Dedifferentiated amniotic fluid mesenchymal stem cell (primary cell): ENCODE results near the gene CRYL1.

ENCODE experiments used
- DNase-seq: peaks from one replicate; pipeline ENCODE4 v3.0.0-alpha.2; 2016; ENCODE audit errors: extremely low spot score

The CRYL1 gene

GRCh38 chr13:20399961-20400360, 125.7 kb downstream of the CRYL1 start:
- DNase-seq = no peak

GRCh38 chr13:20399515-20399914, 126.1 kb downstream of the CRYL1 start:
- DNase-seq = no peak

GRCh38 chr13:20398459-20398858, 127.2 kb downstream of the CRYL1 start:
- no peak for DNase-seq

GRCh38 chr13:20397896-20398295, 127.8 kb downstream of the CRYL1 start:
- no peak for DNase-seq

- DNase-seq = no peak
These were observed 130.4 kb downstream of the CRYL1 start for GRCh38 chr13:20395061-20395916.

- no peak for DNase-seq
These were observed 131.2 kb downstream of the CRYL1 start for GRCh38 chr13:20394506-20394905.

- DNase-seq = no peak
These were observed 131.5 kb downstream of the CRYL1 start for GRCh38 chr13:20394169-20394501.

- DNase-seq = no peak
These were observed 132.1 kb downstream of the CRYL1 start for GRCh38 chr13:20393273-20394168.

- no peak for DNase-seq
These were observed 133.1 kb downstream of the CRYL1 start for GRCh38 chr13:20392530-20392929.

GRCh38 chr13:20391597-20392452, 133.8 kb downstream of the CRYL1 start:
- no peak for DNase-seq

GRCh38 chr13:20390526-20391175, 135.0 kb downstream of the CRYL1 start:
- no peak for DNase-seq

- no peak for DNase-seq
These were observed 135.7 kb downstream of the CRYL1 start for GRCh38 chr13:20389696-20390525.

GRCh38 chr13:20388184-20388583, 137.5 kb downstream of the CRYL1 start:
- no peak for DNase-seq

GRCh38 chr13:20387441-20387971, 138.2 kb downstream of the CRYL1 start:
- DNase-seq = no peak

GRCh38 chr13:20387006-20387405, 138.7 kb downstream of the CRYL1 start:
- no peak for DNase-seq

GRCh38 chr13:20383058-20383457, 142.6 kb downstream of the CRYL1 start:
- no peak for DNase-seq

GRCh38 chr13:20381401-20381800, 144.3 kb downstream of the CRYL1 start:
- DNase-seq = no peak

GRCh38 chr13:20378721-20379120, 146.9 kb downstream of the CRYL1 start:
- DNase-seq = no peak

- DNase-seq = no peak
These were observed 147.9 kb downstream of the CRYL1 start for GRCh38 chr13:20377720-20378119.

GRCh38 chr13:20375871-20376270, 149.8 kb downstream of the CRYL1 start:
- DNase-seq = no peak
